GM18517 (cell line): Measurements from ENCODE around the gene SH3RF3.

Experiments used
- ATAC-seq: cut with Tn5 transposase; IDR thresholded peaks from one replicate; pipeline ENCODE4 v1.9.1; 2021; ENCODE audit warnings: mild to moderate bottlenecking, moderate library complexity; ENCODE audit not compliant: unreplicated experiment

The SH3RF3 gene

DNA sequence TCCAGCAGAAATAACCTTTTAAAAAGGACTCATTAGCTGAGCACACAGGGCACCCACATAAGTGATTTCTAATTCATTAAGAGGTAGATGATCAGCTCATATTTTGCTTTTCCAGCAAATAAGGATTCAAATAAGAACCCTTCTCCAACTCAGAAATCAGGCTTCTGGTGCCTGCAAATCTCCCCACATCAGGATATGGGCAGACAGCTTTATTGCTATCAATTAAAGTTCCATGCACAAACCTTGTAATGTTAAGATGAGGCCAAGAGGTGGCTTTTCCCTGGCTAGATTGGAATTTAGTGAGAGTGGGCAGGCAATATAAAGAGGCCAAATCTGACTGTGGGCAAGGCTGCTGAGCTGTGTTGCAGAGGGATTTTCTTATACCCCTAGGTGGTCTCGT is 193.6 kb downstream of the SH3RF3 start:
- ATAC-seq, result no peak

DNA sequence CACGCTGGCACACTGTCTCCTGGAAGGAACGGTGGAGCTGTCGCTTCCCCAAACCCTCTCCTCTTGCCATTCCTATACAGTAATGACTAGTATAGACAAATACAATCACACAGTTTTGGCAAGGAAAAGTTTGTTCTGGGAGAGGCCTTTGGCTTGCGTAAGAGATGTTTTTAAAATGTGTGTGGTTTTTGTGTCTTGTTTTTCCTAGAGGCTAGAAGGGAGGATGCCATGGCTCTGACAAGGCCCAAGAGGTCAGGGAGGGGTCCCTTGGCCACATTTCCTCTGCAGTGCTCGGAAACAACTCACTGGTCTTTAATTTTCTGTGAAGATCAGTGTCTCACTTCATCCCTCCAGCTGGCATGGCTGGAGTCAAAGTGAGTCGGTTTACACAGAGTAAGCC is 195.9 kb downstream of the SH3RF3 start:
- ATAC-seq, result no peak

DNA sequence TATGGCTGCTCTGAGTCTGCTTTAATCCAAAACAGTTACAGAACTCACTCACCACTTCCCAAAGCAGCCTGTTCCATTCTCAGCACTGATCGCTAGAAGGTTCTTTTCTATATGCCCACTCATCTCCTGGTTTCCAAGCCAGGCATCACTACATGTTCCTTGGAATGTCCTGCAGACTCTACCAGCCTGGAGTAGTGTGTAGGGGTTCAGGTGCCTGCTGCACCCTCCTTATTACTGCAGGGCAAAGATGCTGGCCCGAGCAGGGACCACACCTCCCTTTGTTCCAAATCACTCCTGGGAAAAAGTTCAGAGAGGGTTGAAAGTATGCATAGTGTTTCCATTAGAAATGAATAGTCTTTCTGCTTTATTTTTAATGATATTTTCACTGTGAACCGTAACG is 196.6 kb downstream of the SH3RF3 start:
- ATAC-seq, result no peak

- ATAC-seq, result no peak
Observed at GRCh38 chr2:109326306-109326705, 197.3 kb downstream of the SH3RF3 start.

DNA sequence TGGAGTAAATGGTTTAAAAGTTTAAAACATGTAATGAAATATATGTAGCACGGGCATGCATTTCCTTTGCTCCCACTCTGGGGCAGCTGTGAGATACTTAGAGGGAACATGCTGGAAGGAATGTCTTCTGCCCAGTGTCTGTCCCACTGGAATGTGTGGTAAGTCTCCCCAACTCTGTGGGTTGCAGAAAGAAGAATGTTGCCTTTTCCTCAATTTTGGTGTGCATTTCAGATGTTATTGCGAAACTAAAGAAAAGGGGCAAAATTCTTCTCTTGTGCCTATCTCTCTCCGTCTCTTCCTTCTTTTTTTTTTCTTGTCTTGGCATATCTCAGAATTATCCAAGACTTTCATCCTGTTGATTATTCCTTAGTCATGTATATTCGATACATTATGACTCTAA is 201.1 kb downstream of the SH3RF3 start:
- no peak for ATAC-seq

DNA sequence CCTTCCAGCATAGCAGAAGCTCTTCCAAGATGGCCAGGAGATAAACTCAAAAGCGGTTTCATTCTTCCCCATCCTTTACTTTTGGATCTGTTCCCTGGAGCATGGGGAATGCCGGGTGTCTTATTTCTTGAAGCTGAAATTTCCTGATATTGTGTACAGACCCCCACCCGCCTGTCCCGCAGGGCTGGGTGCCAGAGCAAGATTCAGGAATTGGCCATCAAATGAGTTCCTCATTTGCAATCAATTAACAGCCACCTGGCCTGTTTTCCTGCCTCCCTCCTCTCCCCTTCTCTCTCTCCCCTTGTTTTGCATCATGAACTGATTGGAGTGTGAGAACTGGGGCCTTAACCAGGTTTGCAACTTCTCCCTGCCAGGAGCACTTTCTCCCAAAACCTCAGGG is 202.1 kb downstream of the SH3RF3 start:
- no peak for ATAC-seq

DNA sequence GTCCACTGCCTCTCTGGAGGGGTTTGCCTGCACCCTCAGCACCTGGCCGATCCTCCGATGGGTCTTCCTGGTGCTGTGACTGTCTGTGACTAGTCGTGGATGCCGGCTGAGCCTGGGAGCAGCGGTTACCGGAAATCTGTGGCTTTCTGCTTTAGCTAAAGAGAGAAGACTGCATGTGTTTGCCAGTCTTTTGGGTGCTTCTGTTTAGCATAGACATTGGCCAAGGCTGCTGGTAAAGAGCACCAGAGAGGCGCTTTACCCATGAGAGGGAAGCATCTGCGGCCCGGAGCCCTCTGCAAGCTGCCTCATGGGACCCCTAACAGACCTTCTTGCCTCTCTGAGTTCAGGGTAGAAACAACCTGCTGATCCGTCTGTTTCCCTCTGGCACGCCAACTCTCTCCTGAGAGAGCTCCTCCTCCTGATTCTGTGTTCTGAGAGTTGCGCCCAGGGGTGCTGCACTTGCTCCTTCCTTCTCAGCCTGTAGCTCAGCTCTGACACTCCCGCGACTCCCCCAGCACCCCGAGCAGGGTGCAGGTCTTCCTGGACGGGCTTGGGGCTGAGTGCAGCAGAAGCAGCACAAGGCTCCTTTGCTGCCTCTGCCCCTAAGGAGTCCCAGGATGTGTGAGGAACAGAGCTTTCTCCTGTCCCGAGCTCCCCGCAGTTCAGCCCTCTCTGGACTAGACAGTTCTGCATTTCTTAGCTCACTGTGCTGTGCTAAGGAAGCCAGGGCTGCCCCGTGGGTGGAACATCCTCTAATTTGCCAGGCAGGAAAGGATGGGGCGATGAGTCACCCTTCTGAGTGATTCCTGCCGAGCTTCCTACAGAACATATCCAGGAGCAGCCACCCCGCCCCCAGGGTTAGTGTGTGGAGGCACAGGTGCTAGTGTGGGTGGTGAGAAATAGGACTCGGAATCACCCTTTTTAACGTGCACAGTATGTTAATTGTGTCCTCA is 203.2 kb downstream of the SH3RF3 start:
- no peak for ATAC-seq

DNA sequence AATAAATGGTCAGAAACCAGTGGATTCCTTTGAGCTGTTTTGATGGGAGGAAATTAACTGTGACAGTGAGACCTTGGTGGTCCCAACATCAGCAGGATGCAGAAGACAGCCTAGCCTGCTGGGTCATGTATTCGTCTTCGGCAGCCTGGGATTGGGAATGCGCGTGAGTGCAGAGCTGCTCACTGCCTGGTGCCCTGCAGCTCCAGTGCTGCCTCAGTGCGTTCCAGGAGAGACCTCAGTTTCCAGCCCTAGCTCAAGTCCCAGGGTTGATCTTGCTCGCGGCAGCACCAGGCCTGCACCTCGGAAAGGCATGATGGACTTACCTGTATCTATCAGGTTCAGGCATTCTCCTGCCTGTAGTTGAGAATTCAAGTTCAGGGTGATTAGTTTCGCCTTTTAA is 203.9 kb downstream of the SH3RF3 start:
- ATAC-seq, result no peak

DNA sequence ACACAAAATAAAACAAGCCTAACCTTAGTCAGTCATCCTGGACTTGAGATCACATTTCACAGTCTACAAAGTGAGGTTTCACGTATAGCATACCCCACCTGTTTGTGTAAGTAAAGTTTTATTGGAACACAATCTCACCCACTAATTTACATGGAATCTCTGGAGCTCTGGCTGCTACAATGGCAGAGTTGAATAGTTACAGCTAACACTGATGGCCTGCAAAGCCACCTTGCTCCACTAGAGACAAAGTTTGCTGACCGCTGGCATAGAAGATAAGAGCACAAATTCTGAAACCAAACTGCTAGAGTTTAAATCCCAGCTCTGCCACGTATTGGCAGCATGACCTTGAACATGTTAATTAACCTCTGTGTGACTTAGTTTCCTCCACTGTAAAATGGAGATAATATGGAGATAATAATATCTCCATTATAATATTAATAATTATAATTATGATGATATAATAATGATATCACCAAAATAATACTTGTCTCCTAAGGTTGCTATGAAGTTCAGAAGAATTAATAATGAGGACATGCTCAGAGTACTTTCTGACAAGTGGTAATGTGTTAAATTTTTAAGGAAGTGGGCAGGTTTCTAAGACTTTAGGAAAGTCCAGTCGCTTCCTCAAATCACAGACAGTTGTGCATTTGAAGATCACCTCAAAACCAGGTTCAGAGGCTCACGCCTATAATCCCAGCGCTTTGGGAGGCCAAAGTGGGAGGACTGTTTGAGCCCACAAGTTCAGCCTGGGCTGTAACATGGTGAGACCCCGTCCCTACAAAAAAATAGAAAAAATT is 204.6 kb downstream of the SH3RF3 start:
- ATAC-seq, result no peak

DNA sequence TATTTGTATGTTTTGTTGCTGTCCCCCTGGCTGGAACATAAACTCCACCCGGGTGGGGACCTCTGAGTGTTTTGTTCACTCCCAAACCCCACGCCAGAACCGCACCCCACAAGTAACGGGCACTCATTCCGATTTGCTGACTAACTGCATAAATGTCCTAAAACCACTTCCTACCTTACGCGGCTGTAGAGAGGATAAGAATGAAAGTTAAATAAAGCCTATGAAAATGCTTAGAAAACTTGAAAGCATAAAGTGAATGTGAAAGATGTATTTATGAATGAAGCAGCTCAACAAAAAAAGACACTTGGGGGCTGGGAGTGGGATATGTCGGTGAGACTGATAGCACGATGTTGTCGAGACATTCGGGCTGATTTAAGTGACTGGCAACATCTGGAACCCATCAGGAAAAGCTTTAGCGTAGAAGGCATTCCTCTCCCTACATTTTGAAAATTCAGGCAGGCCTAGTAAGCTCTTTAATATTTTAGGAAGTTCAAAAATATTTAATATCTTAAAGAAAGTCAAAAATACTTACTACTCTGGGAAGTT is 206.7 kb downstream of the SH3RF3 start:
- no peak for ATAC-seq

DNA sequence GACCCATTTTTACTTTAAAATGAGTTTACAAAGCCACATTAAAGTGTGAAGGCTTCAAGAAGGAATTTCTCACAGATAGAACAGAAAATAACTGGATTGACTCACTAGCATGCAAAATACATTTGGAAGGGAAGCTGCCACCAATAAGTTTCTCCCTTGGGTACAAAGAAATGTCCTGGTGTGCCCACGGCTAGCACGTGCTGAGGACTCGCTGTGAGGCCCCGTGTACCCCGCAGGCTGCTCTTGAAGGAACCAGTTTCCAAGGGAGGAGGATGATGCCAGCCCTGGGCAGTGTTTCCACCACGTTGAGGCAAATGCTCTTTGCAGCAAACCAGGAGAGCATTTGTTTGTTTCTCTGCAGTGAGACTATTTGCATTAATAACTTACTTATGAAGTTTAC is 207.3 kb downstream of the SH3RF3 start:
- no peak for ATAC-seq

- no peak for ATAC-seq
Observed at GRCh38 chr2:109337221-109337620, 208.2 kb downstream of the SH3RF3 start.

DNA sequence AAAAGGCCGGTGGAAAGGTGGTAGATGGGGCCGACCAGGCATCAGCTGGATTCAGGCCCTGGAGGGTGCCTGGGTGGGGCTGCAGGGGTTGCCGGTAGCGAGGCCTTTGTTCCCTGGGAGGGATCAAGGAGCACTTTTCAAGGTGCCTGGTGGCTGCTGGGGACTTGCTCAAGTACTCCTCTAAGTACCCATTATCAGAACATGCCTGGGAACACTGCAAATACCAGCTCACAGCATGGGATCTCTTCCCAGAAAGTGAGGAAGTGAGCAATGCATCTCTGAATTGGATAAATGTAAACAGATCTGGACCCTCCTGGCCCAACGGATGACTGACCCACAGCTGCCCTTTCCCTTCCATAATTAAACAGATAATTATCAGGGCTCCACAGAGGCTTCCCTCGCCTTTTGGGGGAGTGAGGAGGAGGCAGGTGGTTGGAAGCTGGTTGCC is 210.5 kb downstream of the SH3RF3 start:
- no peak for ATAC-seq

GRCh38 chr2:109340381-109340780 is 211.4 kb downstream of the SH3RF3 start:
- no peak for ATAC-seq

GRCh38 chr2:109341355-109342255 is 212.6 kb downstream of the SH3RF3 start:
- ATAC-seq, result no peak

- no peak for ATAC-seq
Observed at GRCh38 chr2:109342256-109342850, 213.3 kb downstream of the SH3RF3 start.

DNA sequence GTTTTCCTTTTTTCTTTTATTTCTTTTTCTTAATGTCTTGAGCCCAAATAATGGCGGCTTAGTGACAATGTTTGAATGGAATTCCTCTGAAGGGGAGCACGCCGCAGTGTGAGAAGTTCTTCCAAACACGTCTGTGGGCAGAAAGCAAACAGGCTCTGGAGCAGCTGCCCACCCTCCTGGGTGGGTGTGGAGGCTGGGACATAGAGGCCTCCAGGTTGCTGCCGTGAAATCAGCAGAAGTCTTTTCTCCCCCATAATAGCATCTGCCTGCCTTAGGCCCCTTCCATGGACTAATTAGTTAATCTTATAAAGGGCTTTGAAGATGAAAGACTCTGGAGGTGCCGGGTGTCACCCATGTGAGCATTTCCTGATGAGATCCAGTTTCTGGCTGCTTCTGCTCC is 213.9 kb downstream of the SH3RF3 start:
- no peak for ATAC-seq

- no peak for ATAC-seq
Observed at GRCh38 chr2:109343460-109343859, 214.5 kb downstream of the SH3RF3 start.

- ATAC-seq, result no peak
Observed at GRCh38 chr2:109344270-109344805, 215.3 kb downstream of the SH3RF3 start.

GRCh38 chr2:109345091-109345490 is 216.1 kb downstream of the SH3RF3 start:
- no peak for ATAC-seq
